Activated CD4-positive, alpha-beta memory T cell treated with anti-CD3 and anti-CD28 coated beads, Interleukin-2, amount 10 ng/mL, durations not matched to agents 7 days and 5 days (primary cell): ENCODE data around the gene CYB5RL. TPM values are rescaled to one million over a fixed set of nuclear protein-coding genes. Genes with fewer than 3 reads are reported as not detected.
"Not testable (repeated sequence)": the region's sequence is repeated elsewhere in the genome, so short reads cannot be mapped to it uniquely, and the experiment has no call there.

ENCODE experiments used
- CTCF ChIA-PET: fragments of 350-600 bp; sonication (Branson Sonifier 250); formaldehyde crosslinking; loops from one replicate; lab custom pipeline; 2021; ENCODE audit warnings: antibody characterized with exemption, inconsistent platforms; lab: Charles Lee
- POLR2A ChIA-PET: fragments of 350-600 bp; sonication (Branson Sonifier 250); formaldehyde crosslinking; loops from one replicate; lab custom pipeline; 2021; ENCODE audit warnings: antibody characterized with exemption; lab: Charles Lee
- DNase-seq: peaks from one replicate; pipeline ENCODE4 v3.0.0-alpha.2; 2020
- H3K27ac Mint-ChIP-seq: one replicate; pipeline ENCODE4 v1.8.0; 2021; ENCODE audit warnings: mild to moderate bottlenecking, mixed read lengths
- H3K27me3 Mint-ChIP-seq: one replicate; pipeline ENCODE4 v1.8.0; 2021; ENCODE audit warnings: mixed read lengths
- H3K36me3 Mint-ChIP-seq: one replicate; pipeline ENCODE4 v1.8.0; 2021; ENCODE audit warnings: low read depth, mixed read lengths
- H3K4me1 Mint-ChIP-seq: one replicate; pipeline ENCODE4 v1.8.0; 2021; ENCODE audit warnings: mixed read lengths
- H3K4me3 Mint-ChIP-seq: one replicate; pipeline ENCODE4 v1.8.0; 2021; ENCODE audit warnings: mild to moderate bottlenecking, mixed read lengths
- H3K9me3 Mint-ChIP-seq: one replicate; pipeline ENCODE4 v1.8.0; 2021; ENCODE audit warnings: mixed read lengths
- total RNA-seq, 2 experiments: library from RNA; stranded (reverse); gene quantifications; one replicate each; pipeline ENCODE4 v1.2.3, GENCODE V29; 2021

CYB5RL gene
- total RNA-seq, 2 experiments from 2014 or later: 8.9 to 10.0 TPM

DNA sequence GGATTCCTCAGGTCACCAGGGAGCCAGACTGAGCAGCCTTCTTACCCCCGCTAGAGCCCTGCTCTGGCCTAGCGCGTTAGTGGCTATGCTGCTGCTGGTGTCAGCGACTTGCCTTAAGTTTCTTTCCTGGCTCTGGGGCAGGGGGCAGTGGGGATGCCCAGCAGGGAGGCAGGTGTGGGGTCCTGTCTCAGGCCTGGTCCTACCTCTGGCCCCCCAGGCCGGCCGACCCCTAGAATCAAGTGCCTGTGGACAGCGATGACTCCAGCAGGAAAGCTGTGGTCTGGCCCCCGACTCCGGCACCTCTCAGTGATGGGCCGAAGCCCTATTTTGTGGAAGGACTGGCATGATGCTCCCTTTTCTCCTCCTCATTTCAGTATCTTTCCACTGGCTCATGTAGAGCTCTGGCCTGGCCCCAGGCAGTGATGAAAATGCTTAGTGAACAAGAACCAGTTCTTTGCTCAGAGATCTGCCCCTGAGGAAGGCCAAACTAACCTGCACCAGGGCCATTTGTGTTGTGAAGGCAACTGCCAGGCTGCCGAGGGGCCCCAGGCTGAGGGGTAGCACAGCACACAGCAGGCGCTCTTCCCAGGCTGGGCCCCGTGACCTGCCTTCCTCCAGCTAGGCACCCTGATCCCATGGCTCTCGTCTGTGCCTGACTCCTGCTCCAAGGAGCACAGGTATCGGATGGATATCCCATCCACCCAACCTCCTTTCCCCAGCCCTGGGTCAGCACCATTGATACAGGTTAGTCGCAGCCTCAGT, 23.8 kb upstream of the CYB5RL start:
- CTCF ChIA-PET: interaction anchor here (1.6 kb wide), 1 partner anchor 276 kb away, joined by 3 read pairs; no protein-coding TSS in a partner anchor

DNA sequence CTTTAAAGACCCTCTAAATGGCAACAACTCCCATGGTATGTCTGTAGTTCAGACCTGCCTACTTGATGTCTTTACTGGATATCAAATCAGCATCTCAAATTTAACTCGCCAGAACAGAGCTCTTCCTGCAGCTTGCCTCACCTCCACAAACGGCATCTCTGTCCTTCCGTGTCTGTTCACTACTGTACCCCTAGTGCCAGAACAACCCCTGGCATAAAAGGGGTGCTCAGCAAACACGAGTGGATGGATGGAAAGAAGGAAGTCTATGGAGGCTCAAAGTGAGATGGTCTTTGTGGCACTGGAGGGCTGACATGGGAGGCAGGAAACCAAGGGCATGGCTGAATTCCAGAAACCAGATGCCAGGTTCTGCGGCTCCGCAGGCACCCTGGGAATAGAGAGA, 22.9 kb upstream of the CYB5RL start:
- no peak for DNase-seq
- CTCF ChIA-PET: interaction anchor here (1.6 kb wide), 1 partner anchor 277 kb away, joined by 3 read pairs; no protein-coding TSS in a partner anchor
- no peaks in the 10 kb centered on the region for H3K27me3 Mint-ChIP-seq
- peaks cover 16% of the 10 kb centered on the region for H3K4me1 Mint-ChIP-seq
- POLR2A ChIA-PET: no interaction called here
- H3K27ac Mint-ChIP-seq: peak overlapping the region; percentile 14
- peaks cover 58% of the 10 kb centered on the region for H3K36me3 Mint-ChIP-seq
- H3K4me3 Mint-ChIP-seq: no peak overlapping the region
- H3K9me3 Mint-ChIP-seq: no peaks in the 10 kb centered on the region

More for the DNA sequence above, 23.8 kb upstream of the CYB5RL start:
- POLR2A ChIA-PET: no interaction called here
- H3K27ac Mint-ChIP-seq: no peak overlapping the region
- H3K36me3 Mint-ChIP-seq: peaks cover 56% of the 10 kb centered on the region
- no peak for DNase-seq
- H3K4me3 Mint-ChIP-seq: no peak overlapping the region
- H3K27me3 Mint-ChIP-seq: no peaks in the 10 kb centered on the region
- H3K4me1 Mint-ChIP-seq: peaks cover 24% of the 10 kb centered on the region
- H3K9me3 Mint-ChIP-seq: no peaks in the 10 kb centered on the region

DNA sequence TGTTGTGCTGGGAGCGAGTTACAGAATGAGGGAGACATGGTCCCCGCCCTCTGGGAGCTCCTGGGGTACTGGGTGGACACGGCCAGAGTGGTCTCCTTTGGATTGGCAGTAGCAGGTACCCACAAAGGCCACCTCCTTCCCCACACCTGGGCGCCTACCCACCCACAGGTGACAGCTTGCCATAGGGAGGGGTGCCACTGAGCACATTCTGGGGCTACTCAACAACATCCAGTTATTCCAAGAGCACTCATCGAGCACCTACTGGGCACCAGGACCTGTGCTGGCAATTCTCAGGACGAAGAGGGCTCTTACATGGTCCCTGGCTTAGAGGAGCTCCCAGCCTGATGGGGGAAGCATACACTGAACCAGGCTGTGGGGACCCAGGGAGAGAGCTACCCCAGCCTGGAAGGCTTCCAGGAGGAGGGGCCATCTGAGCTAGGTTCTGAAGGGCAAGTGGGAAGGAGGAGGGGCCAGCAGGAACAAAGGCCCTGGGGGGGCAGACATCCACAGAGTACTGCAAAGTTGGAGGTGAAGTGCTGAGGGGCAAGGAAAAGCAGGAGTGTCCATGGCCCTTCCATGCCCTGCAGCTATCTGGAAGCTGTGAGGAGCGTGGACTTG, 22.1 kb upstream of the CYB5RL start:
- CTCF ChIA-PET: interaction anchor here (1.6 kb wide), 1 partner anchor 277 kb away, joined by 3 read pairs; no protein-coding TSS in a partner anchor
- no peak overlapping the region for H3K4me3 Mint-ChIP-seq
- H3K27ac Mint-ChIP-seq: no peak overlapping the region
- POLR2A ChIA-PET: interaction anchor here (4.0 kb wide), 1 partner anchor 22 kb away, joined by 15 read pairs; the partner anchor contains the start of genes CYB5RL and MRPL37
- H3K27me3 Mint-ChIP-seq: no peaks in the 10 kb centered on the region
- peaks cover 59% of the 10 kb centered on the region for H3K36me3 Mint-ChIP-seq
- H3K9me3 Mint-ChIP-seq: no peaks in the 10 kb centered on the region
- DNase-seq: no peak
- peaks cover 11% of the 10 kb centered on the region for H3K4me1 Mint-ChIP-seq

DNA sequence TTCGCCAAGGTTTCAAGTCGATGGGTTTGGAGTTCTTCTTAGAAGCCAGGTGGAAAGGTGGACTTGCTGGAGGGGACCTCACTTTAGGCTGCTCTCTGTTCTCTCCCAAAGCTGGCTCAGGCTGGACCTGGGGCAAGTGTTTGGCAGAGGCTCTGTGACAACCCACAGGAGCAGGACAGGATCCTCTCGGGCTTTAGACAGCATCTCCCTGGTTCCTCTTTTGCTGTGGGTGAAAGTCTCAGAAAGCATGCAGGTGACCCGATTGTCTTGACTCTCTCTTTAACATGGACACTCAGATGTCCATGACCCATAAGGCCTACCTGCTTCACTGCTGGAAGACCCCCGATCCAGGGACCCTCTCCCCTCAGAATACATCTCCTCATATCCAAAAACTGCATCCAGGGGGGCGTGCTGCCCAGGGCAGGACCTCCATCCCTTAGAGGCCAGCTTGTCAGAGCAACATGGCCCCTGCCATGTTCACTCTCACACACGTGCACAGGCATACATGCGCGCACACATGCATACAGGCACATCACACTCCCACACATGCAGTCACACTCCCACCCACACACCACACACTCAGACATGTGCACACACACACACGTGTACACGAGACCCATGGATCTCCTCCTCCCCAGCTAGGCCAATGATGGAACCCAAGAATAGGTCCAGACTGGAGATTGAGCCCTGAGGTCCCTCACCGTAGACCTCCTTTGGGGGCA, 21.4 kb upstream of the CYB5RL start:
- H3K27ac Mint-ChIP-seq: no peak overlapping the region
- peaks cover 64% of the 10 kb centered on the region for H3K36me3 Mint-ChIP-seq
- H3K9me3 Mint-ChIP-seq: no peaks in the 10 kb centered on the region
- no peaks in the 10 kb centered on the region for H3K27me3 Mint-ChIP-seq
- ChIA-PET CTCF (no interaction called here), POLR2A (interaction anchor here (0.6 to 4.0 kb wide), 2 partner anchors 21 to 580 kb away, joined by 3 to 15 read pairs; partner anchors contain the start of genes CYB5RL, MRPL37 and TTC22)
- peaks cover 7% of the 10 kb centered on the region for H3K4me1 Mint-ChIP-seq
- DNase-seq: no peak
- no peak overlapping the region for H3K4me3 Mint-ChIP-seq

DNA sequence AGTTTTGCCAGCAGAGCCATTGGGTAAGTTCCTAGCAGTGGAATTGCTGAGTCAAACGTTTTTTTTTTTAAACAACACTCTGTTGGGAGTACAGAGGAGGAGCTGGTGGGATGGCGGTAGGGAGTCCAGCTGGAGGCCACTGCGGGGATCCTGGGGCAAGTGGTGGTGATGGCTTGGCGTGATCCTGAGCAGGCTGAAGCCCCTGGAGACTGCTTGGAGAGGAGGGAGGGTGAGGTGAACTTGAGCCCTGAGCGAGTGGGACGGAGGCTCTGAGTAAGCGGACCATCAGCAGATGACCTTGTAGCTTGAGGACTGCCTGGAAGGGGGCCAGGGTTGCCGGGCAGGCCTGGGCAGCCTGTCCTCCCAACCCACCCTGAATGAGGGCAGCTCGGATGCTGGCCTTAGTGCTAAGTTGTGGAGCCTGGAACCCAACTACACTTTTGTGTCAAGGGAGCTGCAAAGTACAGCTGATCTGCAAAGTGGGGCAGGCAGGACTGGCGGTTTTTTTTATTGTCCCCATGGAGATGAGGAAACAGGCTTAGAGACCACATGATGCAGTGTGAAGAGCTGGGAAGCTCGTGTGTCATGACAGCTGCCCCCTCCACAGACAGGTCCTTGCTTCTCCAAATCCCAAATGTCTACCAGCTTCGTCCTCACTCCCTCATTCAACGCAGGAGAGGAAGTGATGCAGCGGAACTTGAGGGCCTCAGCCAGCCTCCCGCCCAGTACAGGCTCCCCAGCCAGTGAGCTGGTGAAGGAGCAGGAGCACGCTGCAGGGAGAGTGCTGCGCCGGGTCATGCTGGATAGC, 20.4 kb upstream of the CYB5RL start:
- no peak overlapping the region for H3K4me3 Mint-ChIP-seq
- no peaks in the 10 kb centered on the region for H3K9me3 Mint-ChIP-seq
- peaks cover 3% of the 10 kb centered on the region for H3K4me1 Mint-ChIP-seq
- ChIA-PET CTCF (interaction anchor here (0.7 kb wide), 1 partner anchor 269 kb away, joined by 3 read pairs; no protein-coding TSS in a partner anchor), POLR2A (interaction anchor here (4.0 kb wide), 1 partner anchor 20 kb away, joined by 15 read pairs; the partner anchor contains the start of genes CYB5RL and MRPL37)
- no peak overlapping the region for H3K27ac Mint-ChIP-seq
- no peaks in the 10 kb centered on the region for H3K27me3 Mint-ChIP-seq
- no peak for DNase-seq
- H3K36me3 Mint-ChIP-seq: peaks cover 68% of the 10 kb centered on the region

DNA sequence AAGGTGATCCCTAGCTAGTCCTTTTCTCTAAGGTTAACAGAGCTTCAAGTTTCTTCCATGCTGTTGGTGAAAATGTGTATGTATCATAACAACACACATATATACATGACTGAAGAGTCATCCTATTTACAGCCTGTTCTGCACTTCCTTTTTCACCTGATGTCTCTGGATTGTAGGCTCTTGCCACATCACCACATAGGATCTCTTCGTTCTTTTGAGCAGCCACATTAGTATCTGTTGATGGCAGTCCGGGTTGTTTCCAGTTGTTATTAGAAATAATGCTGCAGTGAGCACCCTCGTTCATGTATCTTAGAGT, 19.8 kb upstream of the CYB5RL start:
- H3K4me1 Mint-ChIP-seq: peaks cover 2% of the 10 kb centered on the region
- no peaks in the 10 kb centered on the region for H3K27me3 Mint-ChIP-seq
- H3K4me3 Mint-ChIP-seq: no peak overlapping the region
- POLR2A ChIA-PET: interaction anchor here (4.0 kb wide), 1 partner anchor 20 kb away, joined by 15 read pairs; the partner anchor contains the start of genes CYB5RL and MRPL37
- DNase-seq: no peak
- H3K36me3 Mint-ChIP-seq: peaks cover 67% of the 10 kb centered on the region
- CTCF ChIA-PET: interaction anchor here (1.2 kb wide), 1 partner anchor 269 kb away, joined by 4 read pairs; no protein-coding TSS in a partner anchor
- no peaks in the 10 kb centered on the region for H3K9me3 Mint-ChIP-seq
- no peak overlapping the region for H3K27ac Mint-ChIP-seq

DNA sequence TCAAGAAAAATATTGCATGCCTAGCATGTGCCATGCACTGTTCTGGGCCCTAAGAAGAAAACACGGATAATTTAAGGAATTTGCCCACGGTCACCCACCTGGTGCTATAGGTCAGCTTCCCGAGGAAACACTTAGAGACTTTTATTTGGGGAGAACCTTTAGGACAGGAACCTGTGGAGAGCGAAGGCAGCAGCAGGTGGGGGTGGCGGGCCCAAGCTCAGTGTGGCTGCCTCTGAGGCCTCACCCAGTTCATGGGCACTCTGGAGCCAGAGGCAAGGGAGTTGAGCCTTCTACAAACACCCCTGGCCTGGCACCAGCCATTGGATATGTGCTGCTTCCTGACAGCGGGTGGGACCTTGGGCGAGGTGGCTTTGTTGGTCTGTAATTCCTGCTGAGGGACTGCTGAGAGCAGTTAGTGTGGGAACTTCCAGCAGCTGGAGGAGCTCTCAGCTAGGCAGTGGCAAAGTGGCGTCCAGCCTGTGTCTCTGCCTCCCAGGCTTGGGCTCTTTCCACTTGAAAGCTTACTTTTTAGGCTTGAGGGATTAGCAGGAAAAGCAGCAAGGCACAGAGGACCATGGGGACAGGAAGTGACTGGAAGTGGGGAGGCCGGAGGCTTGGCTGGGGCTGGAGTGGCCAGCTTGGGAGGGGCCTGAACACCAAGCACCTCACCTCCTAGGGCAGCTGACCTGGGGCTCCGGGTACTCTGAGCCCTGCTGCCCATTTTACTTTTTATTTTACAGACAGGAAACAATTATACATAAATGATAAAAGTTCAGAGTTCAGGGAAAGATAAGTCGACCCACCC, 19.3 kb upstream of the CYB5RL start:
- ChIA-PET POLR2A (interaction anchor here (0.5 to 4.0 kb wide), 3 partner anchors 12 to 311 kb away, joined by 3 to 15 read pairs (median 3); partner anchors contain the start of genes CYB5RL and MRPL37), CTCF (interaction anchor here (1.2 kb wide), 1 partner anchor 270 kb away, joined by 4 read pairs; no protein-coding TSS in a partner anchor)
- Mint-ChIP-seq H3K9me3 (no peaks in the 10 kb centered on the region), H3K27me3 (no peaks in the 10 kb centered on the region), H3K27ac (no peak overlapping the region), H3K36me3 (peaks cover 69% of the 10 kb centered on the region), H3K4me1 (peaks cover 2% of the 10 kb centered on the region), H3K4me3 (no peak overlapping the region)
- DNase-seq: no peak

DNA sequence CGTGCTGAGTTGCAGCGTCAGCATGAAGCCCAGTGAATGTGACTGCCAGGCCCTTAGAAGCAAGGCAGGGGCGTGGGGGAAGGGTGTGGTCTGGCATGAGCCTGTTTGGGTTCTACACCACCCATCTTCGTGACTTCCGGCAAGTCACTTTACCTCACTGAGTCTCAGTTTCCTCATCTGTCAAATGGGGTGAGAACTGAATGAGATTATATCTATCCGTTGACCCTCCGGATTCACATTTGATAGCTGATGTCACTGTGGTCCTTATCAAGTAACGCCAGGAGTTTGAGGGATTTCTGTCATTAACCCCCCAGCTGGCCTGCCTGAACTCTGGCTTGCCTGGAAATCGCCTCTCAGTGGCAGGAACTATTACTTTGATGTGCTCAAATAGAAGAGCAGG, 15.7 kb upstream of the CYB5RL start:
- POLR2A ChIA-PET: no interaction called here
- Mint-ChIP-seq H3K27me3 (no peaks in the 10 kb centered on the region), H3K36me3 (peaks cover 84% of the 10 kb centered on the region), H3K4me1 (peaks cover 2% of the 10 kb centered on the region), H3K27ac (no peak overlapping the region), H3K4me3 (no peak overlapping the region), H3K9me3 (no peaks in the 10 kb centered on the region)
- DNase-seq: no peak
- CTCF ChIA-PET: no interaction called here

DNA sequence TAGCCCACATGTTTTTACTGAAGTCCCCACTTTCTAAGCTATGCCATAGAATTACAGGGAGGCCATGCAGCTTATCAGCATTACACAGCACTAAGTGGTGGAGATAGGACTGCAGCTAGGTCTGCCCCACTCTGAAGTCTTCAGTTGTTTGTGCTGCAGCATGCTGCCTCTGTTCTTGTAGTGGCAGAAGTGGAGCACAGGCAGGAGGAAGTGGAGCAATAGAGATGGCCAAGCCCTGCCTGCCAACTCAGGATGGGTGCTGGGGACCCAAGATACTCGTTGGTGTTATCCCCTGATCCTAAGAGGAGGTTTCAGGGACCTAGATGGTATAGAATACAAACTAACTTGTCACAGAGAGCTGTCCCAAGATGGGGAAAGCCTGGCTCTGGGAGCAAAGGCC, 13.0 kb upstream of the CYB5RL start:
- H3K4me1 Mint-ChIP-seq: peaks cover 2% of the 10 kb centered on the region
- H3K4me3 Mint-ChIP-seq: no peak overlapping the region
- ChIA-PET POLR2A (interaction anchor here (1.9 kb wide), 1 partner anchor 13 kb away, joined by 7 read pairs; the partner anchor contains the start of genes CYB5RL and MRPL37), CTCF (no interaction called here)
- no peaks in the 10 kb centered on the region for H3K9me3 Mint-ChIP-seq
- DNase-seq: no peak
- no peaks in the 10 kb centered on the region for H3K27me3 Mint-ChIP-seq
- peaks cover 80% of the 10 kb centered on the region for H3K36me3 Mint-ChIP-seq
- H3K27ac Mint-ChIP-seq: no peak overlapping the region

DNA sequence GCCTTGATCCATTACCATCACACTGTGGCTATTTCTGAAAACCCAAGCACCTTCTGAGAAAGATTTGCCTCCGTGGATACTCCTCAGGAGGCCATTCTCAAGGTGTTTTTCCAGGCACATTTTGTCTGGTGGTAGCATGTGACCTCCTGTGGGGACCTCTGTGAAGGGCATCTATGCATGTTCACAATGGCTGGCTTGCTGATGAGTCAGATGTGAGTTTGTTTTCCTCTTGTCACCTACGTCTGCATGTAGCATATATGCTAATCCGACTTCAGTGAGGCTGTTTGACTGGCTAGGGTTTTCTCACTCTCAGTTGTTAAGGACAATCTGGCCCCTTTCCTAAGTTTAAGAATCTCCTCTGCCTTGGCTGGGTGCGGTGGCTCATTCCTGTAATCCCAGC, 8.1 kb upstream of the CYB5RL start:
- DNase-seq, H3K4me1 Mint-ChIP-seq, POLR2A ChIA-PET, H3K4me3 Mint-ChIP-seq, H3K9me3 Mint-ChIP-seq, CTCF ChIA-PET, H3K27ac Mint-ChIP-seq, H3K27me3 Mint-ChIP-seq: not testable (repeated sequence)
- peaks cover 77% of the 10 kb centered on the region for H3K36me3 Mint-ChIP-seq

DNA sequence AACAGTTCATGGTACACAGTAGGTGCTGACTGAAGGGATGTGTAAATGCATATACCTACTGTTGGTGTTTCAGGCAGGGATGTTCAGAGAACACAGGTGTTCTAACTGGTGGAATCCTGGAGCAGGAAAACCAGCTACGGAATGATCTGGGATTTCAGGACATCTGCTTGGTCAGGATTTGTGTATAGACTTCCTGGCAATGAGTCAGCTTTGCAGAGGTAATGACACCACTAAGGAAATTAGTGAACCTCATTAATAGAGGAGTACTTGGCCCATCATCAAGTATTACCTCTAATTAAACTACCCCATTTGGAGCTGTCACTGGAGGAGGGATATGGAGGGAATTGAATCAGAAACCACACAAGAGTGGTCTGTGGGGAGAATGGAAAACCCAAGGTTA, 7.5 kb upstream of the CYB5RL start:
- no peaks in the 10 kb centered on the region for H3K27me3 Mint-ChIP-seq
- H3K27ac Mint-ChIP-seq: no peak overlapping the region
- H3K9me3 Mint-ChIP-seq: no peaks in the 10 kb centered on the region
- POLR2A ChIA-PET: no interaction called here
- peaks cover 11% of the 10 kb centered on the region for H3K4me1 Mint-ChIP-seq
- H3K4me3 Mint-ChIP-seq: no peak overlapping the region
- DNase-seq: no peak
- CTCF ChIA-PET: no interaction called here
- H3K36me3 Mint-ChIP-seq: peaks cover 77% of the 10 kb centered on the region
